ENCODE results near the gene COL28A1. TPM values are rescaled to one million over a fixed set of nuclear protein-coding genes. Genes with fewer than 3 reads are reported as not detected.

COL28A1 gene
- total and polyA plus RNA-seq, 2 experiments from 2014 or later = 0.31 to 0.70 TPM

GRCh38 chr7:7417414-7417813 is 118.3 kb downstream of the COL28A1 start:
- DNase-seq (ENCODE audit: low spot score) (no peak), ATAC-seq (no peak)
- H3K27ac Mint-ChIP-seq = no peak overlapping the region
- no peaks in the 10 kb centered on the region for H3K4me1 Mint-ChIP-seq
- Histone ChIP-seq H3K4me1 (ENCODE audit: insufficient read depth) (no peaks in the 10 kb centered on the region), H3K4me3 (no peak overlapping the region), H2AFZ (no peak overlapping the region), H3K4me2 (no peak overlapping the region), H3F3A (replicated peaks; ENCODE audit: low read depth) (no peaks in the 10 kb centered on the region), H3K27me3 (ENCODE audit: insufficient read depth) (no peaks in the 10 kb centered on the region), H3K9me2 (ENCODE audit: insufficient read depth) (peaks cover 3% of the 10 kb centered on the region; the same call in 1 of the 2 replicates), H3K36me3 (ENCODE audit: insufficient read depth) (no peaks in the 10 kb centered on the region), H4K20me1 (replicated peaks; ENCODE audit: insufficient read depth) (no peaks in the 10 kb centered on the region), H3K27ac (ENCODE audit: low read depth) (no peak overlapping the region), H3K79me2 (replicated peaks; ENCODE audit: insufficient read depth) (no peaks in the 10 kb centered on the region)
- no peaks in the 10 kb centered on the region for H3K36me3 Mint-ChIP-seq (ENCODE audit: low read depth)
- no peaks in the 10 kb centered on the region for H3K9me3 Mint-ChIP-seq
- H3K4me3 Mint-ChIP-seq = no peak overlapping the region
- TF ChIP-seq JUNB (IDR thresholded peaks at IDR 0.05; ENCODE audit: unreplicated experiment) (no peak), EZH2 (IDR thresholded peaks at IDR 0.05; ENCODE audit: low read depth, unreplicated experiment) (no peak), EZH2phosphoT487 (IDR thresholded peaks at IDR 0.05; ENCODE audit: unreplicated experiment) (no peak), STAT1 (IDR thresholded peaks at IDR 0.05; ENCODE audit: unreplicated experiment) (no peak), POLR2AphosphoS5 (IDR thresholded peaks at IDR 0.05; ENCODE audit: low read depth) (no peak), NANOG (IDR thresholded peaks at IDR 0.05; ENCODE audit: borderline replicate concordance) (no peak), CREB1 (CRISPR knock-in tag; IDR thresholded peaks at IDR 0.05; ENCODE audit: low read depth) (no peak), REST (IDR thresholded peaks at IDR 0.05; ENCODE audit: unreplicated experiment) (no peak), ZNF114 (CRISPR knock-in tag; IDR thresholded peaks at IDR 0.05) (no peak), ZNF331 (CRISPR knock-in tag; IDR thresholded peaks at IDR 0.05; ENCODE audit: low read depth) (no peak)
- TF ChIP-seq, protein P1, sequence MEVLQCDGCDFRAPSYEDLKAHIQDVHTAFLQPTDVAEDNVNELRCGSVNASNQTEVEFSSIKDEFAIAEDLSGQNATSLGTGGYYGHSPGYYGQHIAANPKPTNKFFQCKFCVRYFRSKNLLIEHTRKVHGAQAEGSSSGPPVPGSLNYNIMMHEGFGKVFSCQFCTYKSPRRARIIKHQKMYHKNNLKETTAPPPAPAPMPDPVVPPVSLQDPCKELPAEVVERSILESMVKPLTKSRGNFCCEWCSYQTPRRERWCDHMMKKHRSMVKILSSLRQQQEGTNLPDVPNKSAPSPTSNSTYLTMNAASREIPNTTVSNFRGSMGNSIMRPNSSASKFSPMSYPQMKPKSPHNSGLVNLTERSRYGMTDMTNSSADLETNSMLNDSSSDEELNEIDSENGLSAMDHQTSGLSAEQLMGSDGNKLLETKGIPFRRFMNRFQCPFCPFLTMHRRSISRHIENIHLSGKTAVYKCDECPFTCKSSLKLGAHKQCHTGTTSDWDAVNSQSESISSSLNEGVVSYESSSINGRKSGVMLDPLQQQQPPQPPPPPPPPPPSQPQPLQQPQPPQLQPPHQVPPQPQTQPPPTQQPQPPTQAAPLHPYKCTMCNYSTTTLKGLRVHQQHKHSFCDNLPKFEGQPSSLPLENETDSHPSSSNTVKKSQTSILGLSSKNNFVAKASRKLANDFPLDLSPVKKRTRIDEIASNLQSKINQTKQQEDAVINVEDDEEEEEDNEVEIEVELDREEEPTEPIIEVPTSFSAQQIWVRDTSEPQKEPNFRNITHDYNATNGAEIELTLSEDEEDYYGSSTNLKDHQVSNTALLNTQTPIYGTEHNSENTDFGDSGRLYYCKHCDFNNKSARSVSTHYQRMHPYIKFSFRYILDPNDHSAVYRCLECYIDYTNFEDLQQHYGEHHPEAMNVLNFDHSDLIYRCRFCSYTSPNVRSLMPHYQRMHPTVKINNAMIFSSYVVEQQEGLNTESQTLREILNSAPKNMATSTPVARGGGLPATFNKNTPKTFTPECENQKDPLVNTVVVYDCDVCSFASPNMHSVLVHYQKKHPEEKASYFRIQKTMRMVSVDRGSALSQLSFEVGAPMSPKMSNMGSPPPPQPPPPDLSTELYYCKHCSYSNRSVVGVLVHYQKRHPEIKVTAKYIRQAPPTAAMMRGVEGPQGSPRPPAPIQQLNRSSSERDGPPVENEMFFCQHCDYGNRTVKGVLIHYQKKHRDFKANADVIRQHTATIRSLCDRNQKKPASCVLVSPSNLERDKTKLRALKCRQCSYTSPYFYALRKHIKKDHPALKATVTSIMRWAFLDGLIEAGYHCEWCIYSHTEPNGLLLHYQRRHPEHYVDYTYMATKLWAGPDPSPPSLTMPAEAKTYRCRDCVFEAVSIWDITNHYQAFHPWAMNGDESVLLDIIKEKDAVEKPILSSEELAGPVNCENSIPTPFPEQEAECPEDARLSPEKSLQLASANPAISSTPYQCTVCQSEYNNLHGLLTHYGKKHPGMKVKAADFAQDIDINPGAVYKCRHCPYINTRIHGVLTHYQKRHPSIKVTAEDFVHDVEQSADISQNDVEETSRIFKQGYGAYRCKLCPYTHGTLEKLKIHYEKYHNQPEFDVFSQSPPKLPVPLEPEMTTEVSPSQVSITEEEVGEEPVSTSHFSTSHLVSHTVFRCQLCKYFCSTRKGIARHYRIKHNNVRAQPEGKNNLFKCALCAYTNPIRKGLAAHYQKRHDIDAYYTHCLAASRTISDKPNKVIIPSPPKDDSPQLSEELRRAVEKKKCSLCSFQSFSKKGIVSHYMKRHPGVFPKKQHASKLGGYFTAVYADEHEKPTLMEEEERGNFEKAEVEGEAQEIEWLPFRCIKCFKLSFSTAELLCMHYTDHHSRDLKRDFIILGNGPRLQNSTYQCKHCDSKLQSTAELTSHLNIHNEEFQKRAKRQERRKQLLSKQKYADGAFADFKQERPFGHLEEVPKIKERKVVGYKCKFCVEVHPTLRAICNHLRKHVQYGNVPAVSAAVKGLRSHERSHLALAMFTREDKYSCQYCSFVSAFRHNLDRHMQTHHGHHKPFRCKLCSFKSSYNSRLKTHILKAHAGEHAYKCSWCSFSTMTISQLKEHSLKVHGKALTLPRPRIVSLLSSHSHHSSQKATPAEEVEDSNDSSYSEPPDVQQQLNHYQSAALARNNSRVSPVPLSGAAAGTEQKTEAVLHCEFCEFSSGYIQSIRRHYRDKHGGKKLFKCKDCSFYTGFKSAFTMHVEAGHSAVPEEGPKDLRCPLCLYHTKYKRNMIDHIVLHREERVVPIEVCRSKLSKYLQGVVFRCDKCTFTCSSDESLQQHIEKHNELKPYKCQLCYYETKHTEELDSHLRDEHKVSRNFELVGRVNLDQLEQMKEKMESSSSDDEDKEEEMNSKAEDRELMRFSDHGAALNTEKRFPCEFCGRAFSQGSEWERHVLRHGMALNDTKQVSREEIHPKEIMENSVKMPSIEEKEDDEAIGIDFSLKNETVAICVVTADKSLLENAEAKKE (CRISPR knock-in tag; IDR thresholded peaks at IDR 0.05) = no peak
- TF ChIP-seq, protein P2, sequence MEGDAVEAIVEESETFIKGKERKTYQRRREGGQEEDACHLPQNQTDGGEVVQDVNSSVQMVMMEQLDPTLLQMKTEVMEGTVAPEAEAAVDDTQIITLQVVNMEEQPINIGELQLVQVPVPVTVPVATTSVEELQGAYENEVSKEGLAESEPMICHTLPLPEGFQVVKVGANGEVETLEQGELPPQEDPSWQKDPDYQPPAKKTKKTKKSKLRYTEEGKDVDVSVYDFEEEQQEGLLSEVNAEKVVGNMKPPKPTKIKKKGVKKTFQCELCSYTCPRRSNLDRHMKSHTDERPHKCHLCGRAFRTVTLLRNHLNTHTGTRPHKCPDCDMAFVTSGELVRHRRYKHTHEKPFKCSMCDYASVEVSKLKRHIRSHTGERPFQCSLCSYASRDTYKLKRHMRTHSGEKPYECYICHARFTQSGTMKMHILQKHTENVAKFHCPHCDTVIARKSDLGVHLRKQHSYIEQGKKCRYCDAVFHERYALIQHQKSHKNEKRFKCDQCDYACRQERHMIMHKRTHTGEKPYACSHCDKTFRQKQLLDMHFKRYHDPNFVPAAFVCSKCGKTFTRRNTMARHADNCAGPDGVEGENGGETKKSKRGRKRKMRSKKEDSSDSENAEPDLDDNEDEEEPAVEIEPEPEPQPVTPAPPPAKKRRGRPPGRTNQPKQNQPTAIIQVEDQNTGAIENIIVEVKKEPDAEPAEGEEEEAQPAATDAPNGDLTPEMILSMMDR (conservative IDR thresholded peaks at IDR 0.05; ENCODE audit: low read depth in 2 of 2) = no peak
- TF ChIP-seq, protein P3, sequence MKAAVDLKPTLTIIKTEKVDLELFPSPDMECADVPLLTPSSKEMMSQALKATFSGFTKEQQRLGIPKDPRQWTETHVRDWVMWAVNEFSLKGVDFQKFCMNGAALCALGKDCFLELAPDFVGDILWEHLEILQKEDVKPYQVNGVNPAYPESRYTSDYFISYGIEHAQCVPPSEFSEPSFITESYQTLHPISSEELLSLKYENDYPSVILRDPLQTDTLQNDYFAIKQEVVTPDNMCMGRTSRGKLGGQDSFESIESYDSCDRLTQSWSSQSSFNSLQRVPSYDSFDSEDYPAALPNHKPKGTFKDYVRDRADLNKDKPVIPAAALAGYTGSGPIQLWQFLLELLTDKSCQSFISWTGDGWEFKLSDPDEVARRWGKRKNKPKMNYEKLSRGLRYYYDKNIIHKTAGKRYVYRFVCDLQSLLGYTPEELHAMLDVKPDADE (IDR thresholded peaks at IDR 0.05) = no peak
- H3K27me3 Mint-ChIP-seq (ENCODE audit: insufficient read depth, low read depth, poor library complexity) = peaks cover 2% of the 10 kb centered on the region
